HCT116 (cell line): ENCODE data around the gene SCCPDH. TPM values are rescaled to one million over a fixed set of nuclear protein-coding genes. Genes with fewer than 3 reads are reported as not detected.
"Not testable (repeated sequence)": the region's sequence is repeated elsewhere in the genome, so short reads cannot be mapped to it uniquely, and the experiment has no call there.

Experiments
- ATAC-seq: fragments of 200-7000 bp; cut with Tn5 transposase; 2 replicates; pipeline ENCODE4 v1.9.1; 2020; ENCODE audit warnings: mild to moderate bottlenecking, moderate library complexity
- BruUV-seq: library from RNA; stranded (reverse); fragments of 400-500 nt; replicated peaks from 2 replicates; lab custom pipeline; 2021; lab: Mats Ljungman, UMichigan
- CTCF ChIA-PET: fragments of 300-600 bp; sonication (Branson Sonifier 250); formaldehyde crosslinking; loops from one replicate; lab custom pipeline; 2021; ENCODE audit warnings: antibody characterized with exemption; lab: Charles Lee
- POLR2A ChIA-PET: fragments of 300-600, 350-600 bp; sonication (Branson Sonifier 250); formaldehyde crosslinking; loops from one replicate; lab custom pipeline; 2021; ENCODE audit warnings: antibody characterized with exemption; lab: Charles Lee
- RAD21 ChIA-PET, 2 experiments: fragments of 300-600 bp; sonication (Branson Sonifier 250); formaldehyde crosslinking; loops; one replicate each; lab custom pipeline; 2023; ENCODE audit warnings: low total read pairs in 2 of 2; ENCODE audit not compliant: uncharacterized antibody in 2 of 2, unreplicated experiment in 2 of 2, low non-redundant PET in 1 of 2; lab: Charles Lee
- DNase-seq: peaks from one replicate; pipeline ENCODE4 v3.0.0-alpha.2; 2010; ENCODE audit warnings: low read depth, low spot score
- H2AFZ ChIP-seq: fragments of 200-600 bp; shearing (Covaris generic), sonication (generic); 2 replicates; pipeline ENCODE4 v1.6.1; 2017; ENCODE audit warnings: low read depth, mixed run types, mixed read lengths, antibody characterized with exemption, low read length; ENCODE audit not compliant: poor library complexity, severe bottlenecking
- H3K27ac ChIP-seq: 2 replicates; pipeline ENCODE4 v1.5.1; 2012; ENCODE audit warnings: low read depth, low read length
- H3K27me3 ChIP-seq: fragments of 200-600 bp; sonication (generic); 2 replicates; pipeline ENCODE4 v1.6.1; 2016; ENCODE audit warnings: mixed run types, low read length, mixed read lengths; ENCODE audit not compliant: insufficient read depth
- H3K36me3 ChIP-seq, 2 experiments: fragments of 200-500 bp in 1 of 2; fragments of 200-600 bp in 1 of 2; sonication (Bioruptor generic) in 1 of 2; sonication (generic) in 1 of 2; 2 replicates each; pipeline versions ENCODE4 v1.5.1 to v1.6.1; 2014 to 2016; ENCODE audit warnings: low read length in 2 of 2, inconsistent platforms in 1 of 2, mixed read lengths in 1 of 2, mixed run types in 1 of 2; ENCODE audit not compliant: insufficient read depth in 2 of 2, control insufficient read depth in 1 of 2
- H3K4me1 ChIP-seq, 2 experiments: fragments of 200-600 bp in 1 of 2; sonication (generic) in 1 of 2; 2 replicates each; pipeline versions ENCODE4 v1.5.1 to v1.6.1; 2012 to 2017; ENCODE audit warnings: low read length in 2 of 2, inconsistent platforms in 1 of 2, mild to moderate bottlenecking in 1 of 2, mixed read lengths in 1 of 2, mixed run types in 1 of 2, moderate library complexity in 1 of 2; ENCODE audit not compliant: insufficient read depth in 2 of 2, control insufficient read depth in 1 of 2
- H3K4me2 ChIP-seq: fragments of 200-600 bp; sonication (generic); 2 replicates; pipeline ENCODE4 v1.6.1; 2017; ENCODE audit warnings: mixed run types, low read length, mixed read lengths
- H3K4me3 ChIP-seq, 2 experiments: fragments of 200-600 bp in 1 of 2; sonication (generic) in 1 of 2; replicated peaks in 1 of 2; 2 replicates each; pipeline ENCODE4 v1.5.1; 2011 to 2016; ENCODE audit warnings: low read length in 2 of 2, control low read depth in 1 of 2, low read depth in 1 of 2, mild to moderate bottlenecking in 1 of 2, mixed read lengths in 1 of 2, mixed run types in 1 of 2
- H3K79me2 ChIP-seq: fragments of 200-600 bp; sonication (generic); 2 replicates; pipeline ENCODE4 v1.6.1; 2017; ENCODE audit warnings: mild to moderate bottlenecking, mixed run types, low read length, moderate library complexity, mixed read lengths; ENCODE audit not compliant: insufficient read depth
- H3K9ac ChIP-seq: fragments of 200-600 bp; sonication (generic); 2 replicates; pipeline ENCODE4 v1.6.1; 2016; ENCODE audit warnings: low read length, mixed read lengths
- H3K9me2 ChIP-seq: fragments of 200-600 bp; sonication (generic), shearing (Covaris generic); 2 replicates; pipeline ENCODE4 v1.6.1; 2017; ENCODE audit warnings: mixed run types, mild to moderate bottlenecking, moderate library complexity; ENCODE audit not compliant: insufficient read depth
- H3K9me3 ChIP-seq, 2 experiments: fragments of 200-500 bp in 1 of 2; fragments of 200-600 bp in 1 of 2; sonication (Bioruptor generic) in 1 of 2; sonication (generic) in 1 of 2; 2 replicates each; pipeline ENCODE4 v1.6.1; 2014 to 2017; ENCODE audit warnings: low read length in 2 of 2, mixed read lengths in 2 of 2, inconsistent platforms in 1 of 2, low read depth in 1 of 2, mild to moderate bottlenecking in 1 of 2, mixed run types in 1 of 2, moderate library complexity in 1 of 2; ENCODE audit not compliant: control insufficient read depth in 1 of 2, insufficient read depth in 1 of 2
- H4K20me1 ChIP-seq: fragments of 200-600 bp; sonication (generic), shearing (Covaris generic); 2 replicates; pipeline ENCODE4 v1.6.1; 2017; ENCODE audit warnings: mixed run types, mild to moderate bottlenecking, moderate library complexity; ENCODE audit not compliant: insufficient read depth
- JUND ChIP-seq: IDR thresholded peaks from 2 replicates; pipeline ENCODE4 v1.6.1; 2012
- POLR2A ChIP-seq: IDR thresholded peaks from 2 replicates; pipeline ENCODE4 v1.7.0; 2011; ENCODE audit warnings: borderline replicate concordance; ENCODE audit not compliant: insufficient read depth, insufficient read length; ENCODE audit errors: extremely low read depth
- POLR2AphosphoS5 ChIP-seq: IDR thresholded peaks from 2 replicates; pipeline ENCODE4 v1.6.1; 2011; ENCODE audit warnings: mild to moderate bottlenecking, low read depth, low read length, moderate library complexity
- SP1 ChIP-seq: IDR thresholded peaks from 2 replicates; pipeline ENCODE4 v1.6.1; 2012; ENCODE audit warnings: low read depth
- TCF7L2 ChIP-seq: IDR thresholded peaks from 2 replicates; pipeline ENCODE4 v1.7.0; 2011; ENCODE audit warnings: borderline replicate concordance, inconsistent platforms; ENCODE audit not compliant: insufficient read depth, insufficient read length; ENCODE audit errors: extremely low read depth
- YY1 ChIP-seq: IDR thresholded peaks from 2 replicates; pipeline ENCODE4 v1.6.1; 2011; ENCODE audit warnings: low read length, low read depth, moderate library complexity, mild to moderate bottlenecking; ENCODE audit not compliant: insufficient replicate concordance; ENCODE audit errors: extremely low read depth
- intact Hi-C: fragments of 100-400 bp; cut with micrococcal nuclease; formaldehyde crosslinking; loops from 2 replicates; pipeline ENCODE4 v1.10.0; 2022
- total RNA-seq: library from RNA; stranded (reverse); gene quantifications from one replicate; pipeline ENCODE4 v1.2.1, GENCODE V29; 2021; ENCODE audit not compliant: unreplicated experiment

Gene SCCPDH
- total RNA-seq, 1 experiment from 2014 or later = 0.30 TPM

- no peak for TF ChIP-seq POLR2AphosphoS5
- TF ChIP-seq JUND = no peak
- TF ChIP-seq YY1 = no peak
- no peak for TF ChIP-seq TCF7L2
- TF ChIP-seq SP1 = no peak
Observed at GRCh38 chr1:246811985-246812384, 87.8 kb downstream of the SCCPDH start (continued).

- H3K27me3 ChIP-seq, H3K79me2 ChIP-seq, H3K9ac ChIP-seq, H3K9me3 ChIP-seq, H2AFZ ChIP-seq, DNase-seq, H3K4me1 ChIP-seq, BruUV-seq, POLR2A ChIA-PET, CTCF ChIA-PET, H3K36me3 ChIP-seq, H3K27ac ChIP-seq, H3K4me3 ChIP-seq, RAD21 ChIA-PET, H3K4me2 ChIP-seq, H3K9me2 ChIP-seq, H4K20me1 ChIP-seq, intact Hi-C loops, ATAC-seq: not testable (repeated sequence)
Observed at GRCh38 chr1:246813325-246813724, 89.1 kb downstream of the SCCPDH start.

DNA sequence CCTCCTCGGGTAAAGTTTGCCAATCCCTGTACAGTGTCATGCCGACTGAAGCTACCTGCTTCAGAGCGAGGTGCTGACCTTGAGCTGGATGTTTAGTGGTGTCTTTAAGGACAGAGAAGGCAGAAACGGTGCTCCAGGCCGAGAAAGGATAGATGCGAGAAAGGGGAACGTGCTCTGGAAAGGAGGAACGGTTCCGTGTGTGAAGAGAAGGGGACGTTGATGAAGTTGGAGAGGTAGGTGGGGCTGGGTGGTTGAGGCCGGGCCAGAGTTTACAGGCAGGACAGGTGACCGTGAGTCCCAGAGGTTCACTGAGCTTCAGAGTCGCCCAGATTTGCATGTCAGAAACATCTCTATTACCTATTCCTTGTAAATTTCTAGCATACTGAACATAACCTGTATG is 90.7 kb downstream of the SCCPDH start:
- intact Hi-C loops = no loop called here
- no peaks in the 10 kb centered on the region for H3K9me2 ChIP-seq
- H3K4me3 ChIP-seq = no peak overlapping the region
- BruUV-seq = no TSS peak
- no peaks in the 10 kb centered on the region for H3K27me3 ChIP-seq
- H3K36me3 ChIP-seq = no peaks in the 10 kb centered on the region
- H2AFZ ChIP-seq = no peak overlapping the region
- no peak for TF ChIP-seq POLR2A
- no peak for ATAC-seq
- H3K9me3 ChIP-seq = no peaks in the 10 kb centered on the region
- H3K4me2 ChIP-seq = no peak overlapping the region
- no peaks in the 10 kb centered on the region for H3K4me1 ChIP-seq
- H3K79me2 ChIP-seq = no peaks in the 10 kb centered on the region
- POLR2A ChIA-PET = no interaction called here
- no peak for DNase-seq
- no peak overlapping the region for H3K9ac ChIP-seq
- CTCF ChIA-PET = no interaction called here
- RAD21 ChIA-PET = no interaction called here
- H4K20me1 ChIP-seq = no peaks in the 10 kb centered on the region
- H3K27ac ChIP-seq = no peak overlapping the region
